GM19239 (cell line): ENCODE measurements around the gene ABHD12B.

Source experiments
- DNase-seq: peaks from one replicate; pipeline ENCODE4 v3.0.0; 2011; ENCODE audit warnings: low spot score; ENCODE audit not compliant: insufficient read length
- FAIRE-seq: peaks from 2 replicates; lab custom pipeline; 2011; peaks lifted over from hg19 to GRCh38; lab: Jason Lieb, UNC

ABHD12B gene

GRCh38 chr14:50871914-50872732 lies at the start of gene ABHD12B:
Gene ABHD12B, plus strand, starts transcription at chr14:50872053. Its CDS starts 122 bp downstream, at chr14:50872175.
- no peak for DNase-seq
- no peak for FAIRE-seq

GRCh38 chr14:50822501-50823042 lies 49.3 kb upstream of the ABHD12B start:
- FAIRE-seq: no peak

GRCh38 chr14:50823051-50823761 lies 48.6 kb upstream of the ABHD12B start:
- DNase-seq (no peak), FAIRE-seq (no peak)

More at GRCh38 chr14:50822501-50823042, 49.3 kb upstream of the ABHD12B start:
- no peak for DNase-seq

GRCh38 chr14:50823762-50824636 lies 47.9 kb upstream of the ABHD12B start:
- DNase-seq (no peak), FAIRE-seq (peak; percentile 97)

- FAIRE-seq: no peak
Observed at GRCh38 chr14:50825307-50825706, 46.5 kb upstream of the ABHD12B start.

GRCh38 chr14:50826681-50827080 lies 45.2 kb upstream of the ABHD12B start:
- FAIRE-seq (no peak), DNase-seq (no peak)

More at GRCh38 chr14:50825307-50825706, 46.5 kb upstream of the ABHD12B start:
- DNase-seq: no peak

GRCh38 chr14:50828721-50829488 lies 42.9 kb upstream of the ABHD12B start:
- DNase-seq: no peak
- FAIRE-seq: peak; percentile 82

- DNase-seq (no peak), FAIRE-seq (no peak)
Observed at GRCh38 chr14:50829489-50830043, 42.3 kb upstream of the ABHD12B start.

GRCh38 chr14:50830044-50830931 lies 41.6 kb upstream of the ABHD12B start:
- DNase-seq (no peak), FAIRE-seq (no peak)

GRCh38 chr14:50830932-50831725 lies 40.7 kb upstream of the ABHD12B start, which contains the start of gene NIN:
Gene NIN, minus strand, starts transcription at chr14:50831162. Its CDS starts 9,106 bp downstream, at chr14:50822056.
- FAIRE-seq: no peak

GRCh38 chr14:50831726-50832168 lies 40.1 kb upstream of the ABHD12B start:
- DNase-seq (no peak), FAIRE-seq (peak; percentile 83)

More at GRCh38 chr14:50830932-50831725, 40.7 kb upstream of the ABHD12B start, which contains the start of gene NIN:
- peak; percentile 54 for DNase-seq

GRCh38 chr14:50832935-50833630 lies 38.8 kb upstream of the ABHD12B start:
- DNase-seq: no peak
- FAIRE-seq: no peak

- DNase-seq (no peak), FAIRE-seq (no peak)
Observed at GRCh38 chr14:50834802-50835276, 37.0 kb upstream of the ABHD12B start.

- DNase-seq: no peak
- FAIRE-seq: peak; percentile 96
Observed at GRCh38 chr14:50835280-50835679, 36.6 kb upstream of the ABHD12B start.

- DNase-seq (no peak), FAIRE-seq (peak; percentile 21)
Observed at GRCh38 chr14:50836515-50836914, 35.3 kb upstream of the ABHD12B start.

- DNase-seq (no peak), FAIRE-seq (no peak)
Observed at GRCh38 chr14:50837271-50837670, 34.6 kb upstream of the ABHD12B start.
